HL-60/S4 treated with phorbol 12-myristate 13-acetate at 8.2 ng/mL for 4 days and 3 days (cell line): ENCODE results near the gene CDH23.

ENCODE experiments used
- in situ Hi-C: fragments of 300-500 bp; cut with MboI; formaldehyde crosslinking; loops from 2 replicates; pipeline ENCODE4 v1.15.0; 2022; ENCODE audit warnings: low sequenced_read_pairs

The CDH23 gene

DNA sequence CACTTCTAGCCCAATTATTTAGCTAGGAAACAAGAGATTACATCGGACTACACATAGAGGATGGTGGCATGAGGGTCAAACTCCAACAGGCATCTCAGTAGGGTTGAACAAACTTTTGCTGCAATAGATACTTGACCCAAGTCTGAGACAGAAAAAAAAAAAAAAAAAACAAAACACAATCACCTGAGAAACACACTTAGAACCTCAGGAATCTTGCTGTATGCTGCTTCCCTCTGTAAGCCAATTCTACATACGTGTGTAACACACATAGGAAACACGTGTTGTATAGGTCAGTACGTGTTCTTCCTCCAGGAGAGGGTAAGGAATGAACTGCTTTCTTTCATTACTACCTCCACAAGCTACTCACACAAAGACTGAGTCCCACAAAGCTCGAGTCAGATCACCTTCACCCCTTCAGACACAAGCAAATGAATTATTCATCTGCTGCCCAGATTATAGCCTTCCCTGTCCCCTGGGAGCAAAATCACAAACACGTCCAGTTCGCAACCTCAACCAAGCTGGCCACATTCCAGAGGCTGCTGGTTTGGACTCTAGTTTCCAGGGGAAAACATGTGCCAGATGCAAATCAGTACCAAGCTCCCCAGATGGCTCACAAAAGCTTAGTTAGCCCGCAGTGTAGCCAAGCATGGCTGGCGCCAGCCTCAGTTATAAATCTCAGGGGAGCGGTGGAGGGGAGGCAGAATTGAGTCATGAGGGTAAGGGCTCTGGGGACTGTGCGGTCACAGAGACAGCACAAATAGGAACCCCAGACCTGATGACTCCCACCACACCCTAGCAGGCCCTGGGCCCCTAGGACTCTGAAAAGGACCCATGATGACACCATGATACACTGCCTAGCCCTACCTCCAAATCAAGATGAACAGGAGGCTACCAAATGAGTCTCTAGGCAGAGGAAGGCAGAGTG is 439.2 kb downstream of the CDH23 start:
- in situ Hi-C loops = no loop called here

DNA sequence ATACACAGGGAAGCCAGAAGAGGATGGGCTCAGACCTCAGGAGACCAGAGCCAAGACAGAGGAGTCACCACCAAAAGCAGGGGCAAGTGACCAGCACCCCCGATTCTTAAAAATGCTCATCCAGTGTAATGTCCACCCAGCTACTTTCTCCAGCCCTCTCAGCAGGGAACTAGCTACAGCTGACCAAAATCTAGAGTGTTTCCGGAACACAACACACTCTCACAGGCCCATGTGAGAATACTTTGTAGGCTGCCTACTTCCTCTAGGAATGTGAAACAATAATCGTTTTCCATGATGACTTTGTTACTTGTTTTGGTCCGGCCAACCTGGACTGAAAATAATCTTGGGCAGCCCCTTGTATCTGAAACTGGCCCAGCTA is 439.9 kb downstream of the CDH23 start:
- in situ Hi-C loops = no loop called here

DNA sequence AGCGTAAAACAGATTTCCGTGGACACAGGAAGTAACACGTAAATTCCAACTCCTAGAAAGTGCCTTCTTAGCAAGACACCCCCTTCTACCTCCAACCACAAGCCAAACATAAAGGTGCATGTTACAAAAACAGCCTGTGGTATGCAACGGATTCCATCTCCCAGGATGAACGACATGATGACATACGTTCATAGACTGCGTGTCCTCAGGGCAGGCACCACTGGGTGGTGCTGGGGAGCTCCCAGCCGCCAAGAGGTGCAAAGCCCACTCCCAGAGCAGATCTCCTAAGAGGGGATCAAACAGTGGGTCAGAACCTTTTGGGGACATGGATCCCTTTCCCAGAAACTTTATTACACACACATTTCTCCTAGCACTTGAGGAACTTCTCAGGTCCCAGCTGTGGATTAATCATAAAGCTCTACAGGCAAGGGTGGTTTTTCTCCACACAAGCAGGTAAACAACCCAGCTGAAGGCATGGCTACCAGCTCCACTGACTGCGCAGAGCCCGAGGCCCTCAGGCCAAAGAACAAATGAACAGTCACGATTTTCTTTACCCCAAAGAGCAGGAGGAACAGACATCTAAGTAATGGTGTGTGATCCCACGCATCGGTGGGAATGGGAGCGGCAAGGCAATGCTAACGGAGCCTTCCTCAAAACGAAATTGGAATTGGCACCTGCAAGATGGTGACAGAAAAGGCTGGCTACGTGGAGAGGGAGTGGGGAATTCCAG is 440.5 kb downstream of the CDH23 start:
- in situ Hi-C loops = no loop called here

- in situ Hi-C loops = no loop called here
Measured at GRCh38 chr10:71838264-71839211, 441.8 kb downstream of the CDH23 start.

DNA sequence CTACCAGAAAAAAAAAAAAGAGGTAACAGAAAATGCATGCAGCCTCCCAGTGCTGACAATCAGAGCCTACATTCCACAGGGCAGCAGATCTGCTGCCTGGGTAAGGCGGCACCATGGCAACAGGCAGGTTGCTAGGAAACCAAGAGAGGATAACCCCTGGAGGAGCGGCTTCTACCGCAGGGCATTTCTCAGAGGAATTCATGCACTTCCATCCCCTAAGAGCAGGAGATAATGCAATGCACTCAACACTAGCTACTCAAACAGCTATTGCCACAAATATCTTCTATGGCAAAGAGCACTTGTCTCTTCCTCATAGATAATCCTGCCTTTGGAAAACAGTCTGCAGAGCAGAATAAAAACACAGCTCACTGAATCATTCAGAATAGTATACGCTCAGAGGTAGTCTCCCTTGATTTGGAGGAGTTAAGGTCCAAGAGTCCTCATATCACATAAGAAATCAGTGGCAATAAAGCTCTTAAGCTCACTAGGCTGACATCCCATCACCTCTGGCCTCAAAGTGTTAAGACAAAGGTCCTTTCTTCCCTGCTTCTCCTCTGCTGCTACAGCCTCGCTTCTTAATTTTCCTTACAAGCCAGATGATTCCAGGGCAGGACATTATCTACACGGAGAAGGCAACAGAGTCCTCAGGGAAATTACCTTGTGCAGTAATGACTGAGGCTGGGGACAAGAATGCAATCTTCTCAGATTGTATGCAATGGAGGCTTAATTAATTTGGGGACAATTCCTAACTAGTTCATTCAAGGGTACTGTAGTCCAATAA is 443.6 kb downstream of the CDH23 start:
- in situ Hi-C loops = no loop called here

- in situ Hi-C loops = no loop called here
Measured at GRCh38 chr10:71840958-71841335, 444.2 kb downstream of the CDH23 start.

DNA sequence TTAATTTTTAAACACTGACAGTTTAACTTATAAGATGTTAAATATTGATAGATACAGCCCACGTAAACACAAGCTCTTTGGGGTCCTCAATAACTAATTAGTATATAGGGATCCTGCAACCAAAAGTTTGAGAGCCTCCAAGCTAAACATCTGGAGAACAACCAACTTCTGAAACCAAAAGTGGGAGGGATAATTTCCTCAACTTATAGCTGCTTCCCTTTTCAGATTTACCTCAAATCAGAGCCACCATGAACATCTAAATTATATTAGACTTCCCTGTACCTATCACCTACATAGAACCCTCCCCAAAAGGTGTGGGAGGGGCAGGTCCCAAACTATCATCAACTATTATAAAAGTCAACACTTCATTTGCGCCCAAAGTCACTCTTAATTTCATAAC is 445.7 kb downstream of the CDH23 start:
- in situ Hi-C loops = no loop called here

- in situ Hi-C loops = no loop called here
Measured at GRCh38 chr10:71842856-71843686, 446.4 kb downstream of the CDH23 start.

DNA sequence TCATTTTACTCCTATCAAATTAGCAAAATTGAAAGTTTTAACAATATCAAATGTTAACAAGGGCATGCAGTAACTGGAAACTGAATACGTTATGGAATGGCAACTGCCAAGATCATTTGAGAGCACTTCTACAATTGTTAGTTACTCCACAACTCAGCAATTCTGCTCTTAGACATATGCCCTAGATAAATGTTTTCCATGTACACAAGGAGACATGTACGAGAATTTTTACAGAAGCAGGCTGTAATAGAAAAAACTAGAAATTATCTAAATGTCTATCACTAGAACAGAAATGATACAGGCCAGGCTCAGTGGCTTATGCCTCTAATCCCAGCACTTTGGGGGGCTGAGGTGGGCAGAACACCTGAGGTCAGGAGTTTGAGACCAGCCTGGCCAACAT is 447.4 kb downstream of the CDH23 start:
- in situ Hi-C loops = no loop called here

DNA sequence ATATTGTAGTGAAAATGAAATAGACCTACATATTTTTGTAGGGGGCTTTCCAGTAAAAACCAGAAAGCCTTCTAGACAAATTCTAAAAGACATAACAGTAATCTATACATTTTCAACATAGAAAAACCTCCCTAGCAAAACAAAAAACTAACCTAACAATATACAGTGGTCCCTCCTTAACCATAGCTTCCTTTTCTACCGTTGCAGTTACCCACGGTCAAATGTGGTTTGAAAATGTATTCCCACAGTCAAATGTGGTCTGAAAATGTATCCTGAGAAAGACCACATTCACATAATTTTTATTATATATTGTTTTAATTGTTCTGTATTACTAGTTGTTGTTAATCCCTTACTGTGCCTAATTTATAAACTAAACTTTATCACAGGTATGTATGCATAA is 448.0 kb downstream of the CDH23 start:
- in situ Hi-C loops = no loop called here

GRCh38 chr10:71845410-71846405 is 449.0 kb downstream of the CDH23 start:
- in situ Hi-C loops = no loop called here

GRCh38 chr10:71846816-71847215 is 450.1 kb downstream of the CDH23 start:
- in situ Hi-C loops = no loop called here

- in situ Hi-C loops = no loop called here
Measured at GRCh38 chr10:71847418-71847817, 450.7 kb downstream of the CDH23 start.

GRCh38 chr10:71848325-71849275 is 451.9 kb downstream of the CDH23 start:
- in situ Hi-C loops = no loop called here

GRCh38 chr10:71849461-71849908 is 452.8 kb downstream of the CDH23 start:
- in situ Hi-C loops = no loop called here

DNA sequence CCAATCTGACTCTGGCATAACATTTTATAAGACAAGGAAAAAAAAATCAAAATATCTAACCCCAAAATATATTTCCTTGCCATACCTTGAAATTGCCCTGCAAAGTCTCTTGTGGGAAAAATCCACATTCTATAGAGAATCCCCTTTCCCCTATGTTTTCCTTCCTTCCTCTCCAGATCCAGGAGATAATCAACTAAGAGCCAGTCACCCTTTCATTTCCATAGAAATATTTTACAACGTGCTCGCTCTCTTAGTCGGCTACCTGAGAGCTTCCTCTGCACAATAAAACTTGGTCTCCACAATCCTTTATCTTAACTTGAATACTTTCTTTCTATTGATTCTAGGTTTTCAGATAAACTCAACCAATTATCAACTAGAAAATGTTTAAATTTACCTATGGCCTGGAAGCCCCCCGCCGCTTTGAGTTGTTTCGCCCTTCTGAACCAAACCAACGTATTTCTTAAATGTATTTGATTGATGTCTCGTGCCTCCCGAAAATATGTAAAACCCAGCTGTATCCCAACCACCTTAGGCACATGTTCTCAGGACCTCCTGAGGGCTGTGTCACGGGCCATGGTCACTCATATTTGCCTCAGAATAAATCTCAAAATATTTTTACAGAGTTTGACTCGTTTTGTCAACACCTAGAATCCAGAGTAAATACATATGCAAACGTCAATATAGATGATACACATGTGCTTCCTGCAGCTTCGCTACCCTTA is 453.5 kb downstream of the CDH23 start:
- in situ Hi-C loops = no loop called here
